Neural cell (in vitro differentiated cells): ENCODE results near the gene P2RX4. TPM values are rescaled to one million over a fixed set of nuclear protein-coding genes. Genes with fewer than 3 reads are reported as not detected.

Source experiments
- H2AFZ ChIP-seq: fragments of 200-600, 300-800 bp; sonication (generic), shearing (Covaris generic); 2 replicates; pipeline ENCODE4 v1.6.0; 2014; ENCODE audit warnings: low read depth, mild to moderate bottlenecking, antibody characterized with exemption, low read length, moderate library complexity
- H3F3A ChIP-seq: fragments of 200-600 bp; shearing (Covaris generic); 2 replicates; pipeline ENCODE4 v1.6.1; 2016; ENCODE audit warnings: mild to moderate bottlenecking, moderate library complexity, mixed read lengths, antibody characterized with exemption, low read length; ENCODE audit not compliant: insufficient read depth, poor library complexity, severe bottlenecking
- H3K27ac ChIP-seq: fragments of 200-600, 300-800 bp; sonication (generic), shearing (Covaris generic); 2 replicates; pipeline ENCODE4 v1.5.1; 2014; ENCODE audit warnings: mild to moderate bottlenecking, low read length, moderate library complexity
- H3K27me3 ChIP-seq: fragments of 300-800, 200-600 bp; sonication (generic), shearing (Covaris generic); 2 replicates; pipeline ENCODE4 v1.6.0; 2014; ENCODE audit warnings: mild to moderate bottlenecking, low read depth, low read length, moderate library complexity; ENCODE audit not compliant: insufficient read depth
- H3K36me3 ChIP-seq: fragments of 300-800, 200-600 bp; sonication (generic), shearing (Covaris generic); 2 replicates; pipeline ENCODE4 v1.5.1; 2014; ENCODE audit warnings: mild to moderate bottlenecking, antibody characterized with exemption, low read length, moderate library complexity; ENCODE audit not compliant: insufficient read depth
- H3K4me2 ChIP-seq: fragments of 300-800, 200-600 bp; sonication (generic), shearing (Covaris generic); 2 replicates; pipeline ENCODE4 v1.6.0; 2014; ENCODE audit warnings: mild to moderate bottlenecking, low read length
- H3K4me3 ChIP-seq: fragments of 300-800, 200-600 bp; sonication (generic), shearing (Covaris generic); 2 replicates; pipeline ENCODE4 v1.5.1; 2014; ENCODE audit warnings: mild to moderate bottlenecking, low read length, moderate library complexity
- H3K79me2 ChIP-seq: fragments of 200-600 bp; shearing (Covaris generic); replicated peaks from 2 replicates; pipeline ENCODE4 v1.6.0; 2014; ENCODE audit warnings: mild to moderate bottlenecking, low read length, moderate library complexity; ENCODE audit not compliant: insufficient read depth
- H3K9ac ChIP-seq: fragments of 300-800, 200-600 bp; sonication (generic), shearing (Covaris generic); 2 replicates; pipeline ENCODE4 v1.6.1; 2016; ENCODE audit warnings: mild to moderate bottlenecking, low read length, mixed read lengths
- H3K9me2 ChIP-seq: fragments of 200-600 bp; shearing (Covaris generic); 2 replicates; pipeline ENCODE4 v1.6.1; 2016; ENCODE audit warnings: mild to moderate bottlenecking, low read length, mixed read lengths; ENCODE audit not compliant: insufficient read depth
- H3K9me3 ChIP-seq: fragments of 200-600, 300-800 bp; sonication (generic), shearing (Covaris generic); 2 replicates; pipeline ENCODE4 v1.6.1; 2016; ENCODE audit warnings: mild to moderate bottlenecking, mixed run types, low read length, moderate library complexity, mixed read lengths
- H4K20me1 ChIP-seq: fragments of 200-600 bp; shearing (Covaris generic); 2 replicates; pipeline ENCODE4 v1.6.1; 2016; ENCODE audit warnings: mild to moderate bottlenecking, mixed run types; ENCODE audit not compliant: insufficient read depth
- EP300 ChIP-seq: fragments of 450-650 bp; conservative IDR thresholded peaks from 2 replicates; pipeline ENCODE4 v1.6.1; 2014; ENCODE audit warnings: antibody characterized with exemption, mild to moderate bottlenecking, moderate library complexity; ENCODE audit not compliant: poor library complexity, severe bottlenecking
- EZH2 ChIP-seq: fragments of 200-600, 300-800 bp; shearing (Covaris generic), sonication (generic); IDR thresholded peaks from 2 replicates; pipeline ENCODE4 v1.6.1; 2014; ENCODE audit warnings: antibody characterized with exemption, low read length, borderline replicate concordance, mild to moderate bottlenecking; ENCODE audit not compliant: insufficient read depth, poor library complexity, severe bottlenecking
- MXI1 ChIP-seq: fragments of 450-650 bp; conservative IDR thresholded peaks from 2 replicates; pipeline ENCODE4 v1.6.1; 2014; ENCODE audit warnings: antibody characterized with exemption, mild to moderate bottlenecking; ENCODE audit not compliant: poor library complexity, severe bottlenecking
- POLR2AphosphoS5 ChIP-seq: IDR thresholded peaks from 2 replicates; pipeline ENCODE4 v1.6.1; 2012
- RAD21 ChIP-seq: fragments of 450-650 bp; conservative IDR thresholded peaks from 2 replicates; pipeline ENCODE4 v1.6.1; 2014; ENCODE audit warnings: antibody characterized with exemption, mild to moderate bottlenecking, moderate library complexity
- SMC3 ChIP-seq: fragments of 450-650 bp; conservative IDR thresholded peaks from 2 replicates; pipeline ENCODE4 v1.6.1; 2014; ENCODE audit warnings: antibody characterized with exemption, mild to moderate bottlenecking, moderate library complexity; ENCODE audit not compliant: poor library complexity
- TAF1 ChIP-seq: IDR thresholded peaks from 2 replicates; pipeline ENCODE4 v1.6.1; 2012; ENCODE audit warnings: low read depth
- polyA plus RNA-seq: library from polyadenylated mRNA; depleted of rRNA; stranded (reverse); fragments of >200 nt; gene quantifications from 2 replicates; pipeline ENCODE4 v1.2.3, GENCODE V29; 2014
- TF ChIP-seq, protein P1 (sequence below): fragments of 450-650 bp; IDR thresholded peaks from 2 replicates; pipeline ENCODE4 v1.5.1; 2014; ENCODE audit warnings: antibody characterized with exemption, mild to moderate bottlenecking, moderate library complexity; ENCODE audit not compliant: poor library complexity, severe bottlenecking
- TF ChIP-seq, protein P2 (sequence below): IDR thresholded peaks from 2 replicates; pipeline ENCODE4 v1.6.1; 2012; ENCODE audit warnings: borderline replicate concordance

P2RX4 gene
- polyA plus RNA-seq, 1 donor from 2014 or later = 5.8 TPM

DNA sequence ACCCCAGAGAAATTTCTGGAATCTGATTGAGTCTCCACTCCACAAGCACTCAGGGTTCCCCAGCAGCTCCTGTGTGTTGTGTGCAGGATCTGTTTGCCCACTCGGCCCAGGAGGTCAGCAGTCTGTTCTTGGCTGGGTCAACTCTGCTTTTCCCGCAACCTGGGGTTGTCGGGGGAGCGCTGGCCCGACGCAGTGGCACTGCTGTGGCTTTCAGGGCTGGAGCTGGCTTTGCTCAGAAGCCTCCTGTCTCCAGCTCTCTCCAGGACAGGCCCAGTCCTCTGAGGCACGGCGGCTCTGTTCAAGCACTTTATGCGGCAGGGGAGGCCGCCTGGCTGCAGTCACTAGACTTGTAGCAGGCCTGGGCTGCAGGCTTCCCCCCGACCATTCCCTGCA lies 23.7 kb downstream of the P2RX4 start:
- Histone ChIP-seq H3K4me2 (no peak overlapping the region), H3K27ac (no peak overlapping the region)
- TF ChIP-seq TAF1 (no peak), POLR2AphosphoS5 (no peak), EZH2 (no peak), EP300 (no peak), RAD21 (no peak), SMC3 (no peak), MXI1 (no peak)
- TF ChIP-seq, protein P1, sequence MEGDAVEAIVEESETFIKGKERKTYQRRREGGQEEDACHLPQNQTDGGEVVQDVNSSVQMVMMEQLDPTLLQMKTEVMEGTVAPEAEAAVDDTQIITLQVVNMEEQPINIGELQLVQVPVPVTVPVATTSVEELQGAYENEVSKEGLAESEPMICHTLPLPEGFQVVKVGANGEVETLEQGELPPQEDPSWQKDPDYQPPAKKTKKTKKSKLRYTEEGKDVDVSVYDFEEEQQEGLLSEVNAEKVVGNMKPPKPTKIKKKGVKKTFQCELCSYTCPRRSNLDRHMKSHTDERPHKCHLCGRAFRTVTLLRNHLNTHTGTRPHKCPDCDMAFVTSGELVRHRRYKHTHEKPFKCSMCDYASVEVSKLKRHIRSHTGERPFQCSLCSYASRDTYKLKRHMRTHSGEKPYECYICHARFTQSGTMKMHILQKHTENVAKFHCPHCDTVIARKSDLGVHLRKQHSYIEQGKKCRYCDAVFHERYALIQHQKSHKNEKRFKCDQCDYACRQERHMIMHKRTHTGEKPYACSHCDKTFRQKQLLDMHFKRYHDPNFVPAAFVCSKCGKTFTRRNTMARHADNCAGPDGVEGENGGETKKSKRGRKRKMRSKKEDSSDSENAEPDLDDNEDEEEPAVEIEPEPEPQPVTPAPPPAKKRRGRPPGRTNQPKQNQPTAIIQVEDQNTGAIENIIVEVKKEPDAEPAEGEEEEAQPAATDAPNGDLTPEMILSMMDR = no peak
- TF ChIP-seq, protein P2, sequence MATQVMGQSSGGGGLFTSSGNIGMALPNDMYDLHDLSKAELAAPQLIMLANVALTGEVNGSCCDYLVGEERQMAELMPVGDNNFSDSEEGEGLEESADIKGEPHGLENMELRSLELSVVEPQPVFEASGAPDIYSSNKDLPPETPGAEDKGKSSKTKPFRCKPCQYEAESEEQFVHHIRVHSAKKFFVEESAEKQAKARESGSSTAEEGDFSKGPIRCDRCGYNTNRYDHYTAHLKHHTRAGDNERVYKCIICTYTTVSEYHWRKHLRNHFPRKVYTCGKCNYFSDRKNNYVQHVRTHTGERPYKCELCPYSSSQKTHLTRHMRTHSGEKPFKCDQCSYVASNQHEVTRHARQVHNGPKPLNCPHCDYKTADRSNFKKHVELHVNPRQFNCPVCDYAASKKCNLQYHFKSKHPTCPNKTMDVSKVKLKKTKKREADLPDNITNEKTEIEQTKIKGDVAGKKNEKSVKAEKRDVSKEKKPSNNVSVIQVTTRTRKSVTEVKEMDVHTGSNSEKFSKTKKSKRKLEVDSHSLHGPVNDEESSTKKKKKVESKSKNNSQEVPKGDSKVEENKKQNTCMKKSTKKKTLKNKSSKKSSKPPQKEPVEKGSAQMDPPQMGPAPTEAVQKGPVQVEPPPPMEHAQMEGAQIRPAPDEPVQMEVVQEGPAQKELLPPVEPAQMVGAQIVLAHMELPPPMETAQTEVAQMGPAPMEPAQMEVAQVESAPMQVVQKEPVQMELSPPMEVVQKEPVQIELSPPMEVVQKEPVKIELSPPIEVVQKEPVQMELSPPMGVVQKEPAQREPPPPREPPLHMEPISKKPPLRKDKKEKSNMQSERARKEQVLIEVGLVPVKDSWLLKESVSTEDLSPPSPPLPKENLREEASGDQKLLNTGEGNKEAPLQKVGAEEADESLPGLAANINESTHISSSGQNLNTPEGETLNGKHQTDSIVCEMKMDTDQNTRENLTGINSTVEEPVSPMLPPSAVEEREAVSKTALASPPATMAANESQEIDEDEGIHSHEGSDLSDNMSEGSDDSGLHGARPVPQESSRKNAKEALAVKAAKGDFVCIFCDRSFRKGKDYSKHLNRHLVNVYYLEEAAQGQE = no peak

DNA sequence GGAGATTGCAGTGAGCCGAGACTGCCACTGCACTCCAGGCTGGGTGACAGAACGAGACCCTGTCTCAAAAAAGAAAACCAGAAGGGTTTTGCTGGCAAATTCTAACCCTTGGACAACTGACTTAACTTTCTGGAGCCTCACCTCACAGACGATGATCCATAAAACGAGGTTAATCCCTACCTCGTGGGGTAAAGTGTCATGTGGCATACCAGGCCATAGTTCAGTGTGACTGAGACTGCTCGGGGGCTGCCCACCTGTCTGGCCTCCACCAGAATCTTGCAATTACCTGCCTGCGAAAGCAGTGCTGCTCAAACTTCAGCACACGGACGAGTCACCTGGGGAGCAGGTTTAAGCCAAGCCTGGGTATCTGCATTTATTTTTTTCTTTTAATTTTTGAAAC lies 26.8 kb downstream of the P2RX4 start:
- no peak overlapping the region for H3K4me3 ChIP-seq
- no peaks in the 10 kb centered on the region for H3F3A ChIP-seq
- no peak overlapping the region for H3K9ac ChIP-seq
- H3K4me2 ChIP-seq = no peak overlapping the region
- H3K27ac ChIP-seq = no peak overlapping the region
- no peak overlapping the region for H2AFZ ChIP-seq
- H3K79me2 ChIP-seq = no peaks in the 10 kb centered on the region
- H3K36me3 ChIP-seq = no peaks in the 10 kb centered on the region
- TF ChIP-seq EZH2 (no peak), POLR2AphosphoS5 (no peak), SMC3 (no peak), MXI1 (no peak), EP300 (no peak), TAF1 (no peak), RAD21 (no peak)
- TF ChIP-seq, protein P2 = no peak
- TF ChIP-seq, protein P1 = no peak
- no peaks in the 10 kb centered on the region for H3K27me3 ChIP-seq
- no peaks in the 10 kb centered on the region for H4K20me1 ChIP-seq
- no peaks in the 10 kb centered on the region for H3K9me2 ChIP-seq
- no peaks in the 10 kb centered on the region for H3K9me3 ChIP-seq

More for the DNA sequence above, 23.7 kb downstream of the P2RX4 start:
- Histone ChIP-seq H4K20me1 (no peaks in the 10 kb centered on the region), H3K27me3 (no peaks in the 10 kb centered on the region), H3K9me2 (no peaks in the 10 kb centered on the region), H3F3A (no peaks in the 10 kb centered on the region), H3K9ac (no peak overlapping the region), H3K9me3 (no peaks in the 10 kb centered on the region), H2AFZ (no peak overlapping the region), H3K79me2 (no peaks in the 10 kb centered on the region), H3K36me3 (no peaks in the 10 kb centered on the region), H3K4me3 (no peak overlapping the region)
